Measurements from ENCODE around the gene CUBN. TPM values are rescaled to one million over a fixed set of nuclear protein-coding genes. Genes with fewer than 3 reads are reported as not detected.
A peak's percentile ranks its signal among the peaks of the same experiment; 100 is the strongest.

CUBN gene
- polyA plus RNA-seq, 4 donors: 100 to 272 (median 187) TPM

DNA sequence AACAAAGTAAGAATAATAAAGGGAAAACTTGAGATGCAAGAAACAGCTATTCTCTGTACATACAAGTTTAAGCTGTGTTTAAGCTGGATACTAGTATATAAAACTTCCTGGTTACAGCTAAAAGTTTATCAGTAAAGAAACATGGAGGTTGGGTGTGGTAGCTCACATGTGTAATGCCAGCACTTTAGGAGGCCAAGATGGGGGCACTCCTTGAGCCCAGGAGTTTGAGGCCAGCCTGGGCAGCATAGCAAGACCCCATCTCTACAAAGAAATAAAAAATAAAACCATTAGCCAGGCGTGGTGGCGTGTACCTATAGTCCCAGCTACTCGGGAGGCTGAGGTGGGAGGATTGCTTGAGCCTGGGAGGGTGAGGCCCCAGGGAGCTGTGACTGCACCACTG is 315.6 kb downstream of the CUBN start:
- no peak for DNase-seq (ENCODE audit: low read depth in 4 of 4, low spot score in 2 of 4)

- DNase-seq (ENCODE audit: low read depth in 4 of 4, low spot score in 2 of 4): no peak
Observed at GRCh38 chr10:16812676-16813075, 316.9 kb downstream of the CUBN start.

DNA sequence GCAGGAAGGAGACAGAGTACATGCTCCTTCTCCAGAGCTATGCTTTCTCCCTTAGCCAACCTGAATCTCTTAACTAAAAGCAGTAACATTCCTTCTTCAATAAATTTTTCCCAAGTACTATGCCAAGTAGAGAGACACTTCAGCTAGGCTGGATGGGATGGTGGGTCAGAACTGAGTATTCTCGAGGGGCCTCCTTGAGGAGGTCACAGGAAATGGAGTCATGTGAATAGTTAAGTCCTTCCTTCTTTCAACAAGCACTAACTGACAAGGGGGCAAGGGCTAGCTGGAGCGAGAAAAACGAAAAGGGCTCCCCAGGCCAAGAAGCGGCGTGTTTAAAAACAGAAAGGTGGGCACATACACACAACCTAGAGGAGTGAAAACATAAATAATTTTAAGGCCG is 317.8 kb downstream of the CUBN start:
- no peak for DNase-seq (ENCODE audit: low read depth in 4 of 4, low spot score in 2 of 4)

DNA sequence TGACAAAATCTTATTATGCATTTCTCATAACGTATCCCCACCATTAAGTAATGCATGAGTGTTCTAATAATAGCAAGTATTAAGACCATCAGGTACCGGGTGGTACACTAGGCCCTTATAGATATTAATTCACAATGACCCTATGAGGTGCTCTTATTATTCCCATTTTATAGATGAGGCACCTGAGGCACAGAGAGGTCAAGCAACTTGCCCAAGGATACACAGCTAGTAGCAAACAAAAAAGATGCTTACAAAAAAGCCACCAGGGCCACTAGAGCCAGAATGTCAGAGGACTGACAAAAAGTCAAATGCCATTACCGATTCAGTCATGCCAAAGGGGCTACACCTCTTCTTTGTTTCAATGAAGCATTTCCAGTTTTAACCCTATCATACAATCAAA is 318.3 kb downstream of the CUBN start:
- DNase-seq (ENCODE audit: low read depth in 4 of 4, low spot score in 2 of 4): no peak

DNA sequence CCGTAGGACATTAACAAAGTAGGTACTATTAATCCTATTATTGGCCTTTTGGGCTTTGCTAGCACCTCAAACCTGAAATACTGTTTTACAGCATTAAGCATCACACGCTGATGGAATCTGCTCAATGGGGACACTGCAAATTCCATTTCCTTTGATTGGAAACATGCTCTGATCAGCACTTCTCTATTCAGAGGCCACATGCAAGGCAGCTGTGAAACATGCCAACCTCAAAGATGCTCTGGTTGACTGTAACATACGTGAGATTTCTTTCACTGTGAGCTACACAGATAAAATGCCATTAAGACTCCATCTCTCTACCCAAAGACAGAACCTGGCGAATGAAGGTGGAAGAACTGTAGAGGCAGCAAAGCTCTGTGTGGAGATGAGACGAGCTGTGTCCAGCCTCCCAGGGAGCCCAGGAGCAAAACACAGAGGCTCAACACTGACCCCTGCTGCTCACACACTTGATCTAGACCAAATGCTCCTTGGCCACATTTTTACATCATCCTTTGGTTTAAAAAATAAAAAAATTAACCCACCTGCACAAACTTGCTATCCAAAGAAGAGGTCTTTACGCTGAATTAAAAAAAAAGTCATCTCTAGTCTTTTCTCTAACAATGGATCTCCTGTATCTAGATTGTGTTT is 320.4 kb downstream of the CUBN start:
- DNase-seq (ENCODE audit: low read depth in 4 of 4, low spot score in 2 of 4): no peak

GRCh38 chr10:16804123-16804522 is 325.5 kb downstream of the CUBN start:
- no peak for DNase-seq (ENCODE audit: low read depth in 4 of 4, low spot score in 2 of 4)

DNA sequence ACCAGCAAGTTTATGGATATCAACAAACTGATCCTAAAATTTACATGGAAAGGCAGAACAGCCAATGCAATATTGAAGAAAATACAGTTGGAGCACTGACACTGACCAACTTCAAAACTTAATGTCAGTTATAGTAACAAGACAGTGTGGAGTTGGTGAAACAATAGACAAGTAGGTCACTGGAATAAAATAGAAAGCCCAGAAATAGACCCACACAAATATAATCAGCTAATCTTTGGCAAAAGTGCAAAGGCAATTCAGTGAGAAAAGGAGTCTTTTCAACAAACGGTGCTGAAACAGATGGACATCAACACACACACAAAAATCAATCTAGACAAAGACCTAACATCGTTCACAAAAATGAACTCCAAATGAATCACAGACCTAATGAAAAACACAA is 326.1 kb downstream of the CUBN start:
- no peak for DNase-seq (ENCODE audit: low read depth in 4 of 4, low spot score in 2 of 4)

GRCh38 chr10:16799621-16800020 is 330.0 kb downstream of the CUBN start:
- no peak for DNase-seq (ENCODE audit: low read depth in 4 of 4, low spot score in 2 of 4)

DNA sequence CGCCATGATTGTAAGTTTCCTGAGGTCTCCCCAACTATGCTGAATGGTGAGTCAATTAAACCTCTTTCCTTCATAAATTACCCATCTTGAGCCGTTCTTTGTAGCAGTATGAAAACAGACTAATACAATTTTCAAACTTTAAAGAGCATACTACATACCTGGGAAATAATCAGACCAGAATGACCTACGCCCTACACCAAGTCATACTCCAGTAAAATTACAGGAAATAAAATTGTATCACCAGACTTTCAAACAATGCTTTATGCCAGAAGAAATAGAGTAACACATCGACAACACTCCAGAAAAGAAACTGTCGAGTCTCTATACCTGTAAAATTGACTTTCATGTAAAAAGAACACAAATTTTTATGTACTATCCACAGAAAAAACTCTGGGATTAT is 331.0 kb downstream of the CUBN start:
- no peak for DNase-seq (ENCODE audit: low read depth in 4 of 4, low spot score in 2 of 4)

GRCh38 chr10:16795410-16796073 is 334.1 kb downstream of the CUBN start:
- no peak for DNase-seq (ENCODE audit: low read depth in 4 of 4, low spot score in 2 of 4)

DNA sequence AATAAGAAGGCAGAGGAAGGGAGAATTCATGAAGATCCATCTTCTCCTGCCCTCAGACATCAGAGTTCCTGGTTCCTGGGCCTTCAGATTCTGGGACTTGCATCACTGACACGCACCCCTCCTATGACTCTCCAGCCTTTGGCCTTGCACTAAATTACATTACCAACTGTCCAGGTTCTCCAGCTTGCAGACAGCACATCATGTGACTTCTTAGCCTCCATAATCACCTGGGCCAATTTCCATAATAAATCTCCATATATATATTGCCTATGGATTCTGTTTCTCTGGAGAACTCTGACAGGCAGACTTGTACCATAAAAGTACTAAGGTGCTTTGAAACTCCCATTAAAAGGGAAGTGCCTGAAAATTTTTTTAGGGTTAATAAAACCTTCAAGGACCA is 335.6 kb downstream of the CUBN start:
- no peak for DNase-seq (ENCODE audit: low read depth in 4 of 4, low spot score in 2 of 4)

DNA sequence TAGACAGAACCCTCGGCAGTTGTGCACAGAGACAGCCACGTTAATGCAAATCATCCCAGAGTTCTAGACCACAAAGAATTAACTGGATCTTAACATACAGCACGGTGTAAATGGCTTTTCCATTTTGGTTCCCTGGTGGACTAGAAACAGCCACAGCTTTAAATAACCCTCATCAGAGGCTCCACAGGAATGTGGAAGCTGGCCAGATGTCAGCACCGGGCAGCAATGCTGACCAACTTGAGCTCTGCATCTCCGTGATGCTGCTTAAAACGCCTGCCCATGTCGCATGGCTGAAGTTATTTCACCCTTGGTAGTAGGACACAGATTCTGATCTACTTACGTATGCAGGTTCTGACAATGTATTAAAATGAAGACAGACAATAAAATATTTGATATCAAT is 336.9 kb downstream of the CUBN start:
- DNase-seq (ENCODE audit: low read depth in 4 of 4, low spot score in 2 of 4): no peak

DNA sequence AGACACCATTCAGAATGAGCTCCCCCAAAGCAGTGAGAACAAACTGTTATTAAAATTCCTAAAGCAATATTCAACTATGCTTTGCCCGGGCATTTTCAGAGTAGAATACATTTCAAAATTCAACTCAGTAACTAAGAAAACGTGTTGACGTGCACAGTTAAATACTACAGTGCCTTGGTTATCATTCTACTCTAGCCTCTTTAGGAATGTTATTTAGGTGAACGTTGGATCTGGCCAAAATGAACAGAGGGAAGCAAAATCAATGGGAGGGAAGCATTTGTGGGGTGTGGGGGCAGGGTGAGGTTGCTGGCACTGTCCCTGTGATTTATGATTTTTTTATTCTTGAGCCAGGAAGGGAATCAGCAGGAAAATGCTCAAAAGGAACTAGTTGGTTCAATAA is 339.8 kb downstream of the CUBN start:
- no peak for DNase-seq (ENCODE audit: low read depth in 4 of 4, low spot score in 2 of 4)

DNA sequence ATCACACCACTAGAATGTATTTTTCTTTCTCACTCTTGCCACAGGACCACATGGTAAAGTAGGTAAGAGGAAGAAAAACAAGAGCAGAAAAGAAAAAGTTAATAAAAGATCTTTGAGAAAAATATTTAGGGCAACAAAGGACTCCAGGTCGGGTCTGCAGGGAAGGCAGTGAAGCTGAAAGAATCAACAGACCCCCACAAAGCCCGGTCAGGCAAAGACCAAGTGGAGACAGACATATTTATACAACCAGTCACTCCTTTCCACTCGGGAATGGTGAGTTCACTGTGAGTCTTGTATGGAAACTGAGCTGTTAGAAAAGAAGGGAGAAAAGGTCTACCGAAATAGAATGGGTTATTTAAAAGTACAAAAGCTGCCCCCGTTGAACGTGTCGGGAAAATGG is 340.4 kb downstream of the CUBN start:
- DNase-seq (ENCODE audit: low read depth in 4 of 4, low spot score in 2 of 4): peak in 1 of 4 donors; percentile 27

GRCh38 chr10:16788778-16789177 is 340.8 kb downstream of the CUBN start:
- no peak for DNase-seq (ENCODE audit: low read depth in 4 of 4, low spot score in 2 of 4)

- no peak for DNase-seq (ENCODE audit: low read depth in 4 of 4, low spot score in 2 of 4)
Observed at GRCh38 chr10:16788125-16788524, 341.5 kb downstream of the CUBN start.

- no peak for DNase-seq (ENCODE audit: low read depth in 4 of 4, low spot score in 2 of 4)
Observed at GRCh38 chr10:16787361-16787791, 342.2 kb downstream of the CUBN start.

DNA sequence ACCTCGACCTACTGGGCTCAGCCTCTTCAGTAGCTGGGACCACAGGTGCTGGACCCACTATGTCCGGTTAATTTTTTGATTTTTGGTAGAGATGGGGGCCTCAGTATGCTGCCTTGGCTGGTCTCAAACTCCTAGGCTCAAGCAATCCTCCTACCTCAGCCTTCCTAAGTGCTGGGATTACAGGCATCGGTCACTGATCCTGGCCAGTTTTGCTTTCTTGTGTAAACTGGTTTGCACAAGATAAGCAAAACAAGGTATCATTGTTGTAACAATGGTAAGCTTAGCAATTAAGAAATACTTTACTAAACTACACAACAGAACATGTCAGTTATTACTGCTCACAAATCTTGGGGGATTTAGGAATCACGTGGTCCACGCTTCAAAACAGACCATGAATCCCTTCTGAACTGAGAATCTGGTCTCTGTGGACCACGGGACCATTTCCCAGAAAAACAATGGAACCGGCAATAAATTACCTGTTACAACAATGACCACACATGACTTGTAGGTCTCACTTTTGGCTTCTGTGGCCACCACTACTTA is 349.2 kb downstream of the CUBN start:
- DNase-seq (ENCODE audit: low read depth in 4 of 4, low spot score in 2 of 4): no peak

GRCh38 chr10:16779384-16779915 is 350.2 kb downstream of the CUBN start:
- DNase-seq (ENCODE audit: low read depth in 4 of 4, low spot score in 2 of 4): no peak

- DNase-seq (ENCODE audit: low read depth in 4 of 4, low spot score in 2 of 4): peak; percentile 46 to 62 (median 58)
Observed at GRCh38 chr10:16777473-16778370, 351.9 kb downstream of the CUBN start.

DNA sequence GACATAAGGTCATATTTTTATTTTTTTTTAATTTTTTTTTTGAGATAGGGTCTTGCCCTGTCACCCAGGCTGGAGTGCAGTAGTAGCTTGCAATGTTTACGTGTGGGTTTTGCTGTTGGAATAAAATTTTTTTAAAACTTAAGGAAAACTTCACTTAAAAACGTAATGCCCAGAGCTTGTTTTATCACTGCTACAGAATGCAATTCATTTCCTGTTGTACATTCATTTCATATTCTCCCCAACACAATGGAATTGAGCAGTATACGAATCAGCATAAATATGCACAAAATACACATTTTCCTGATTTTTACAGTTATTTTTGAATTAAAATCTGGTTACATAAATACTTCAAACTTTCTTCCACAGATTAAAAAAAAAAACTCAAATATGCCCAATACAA is 352.7 kb downstream of the CUBN start:
- no peak for DNase-seq (ENCODE audit: low read depth in 4 of 4, low spot score in 2 of 4)

All from left renal cortex interstitium (tissue), 4 donors.